GM12874 (cell line): ENCODE measurements around the gene SKAP1.
A peak's percentile ranks its signal among the peaks of the same experiment; 100 is the strongest.

Source experiments
- TF ChIP-seq, protein P1 (sequence below): IDR thresholded peaks from 2 replicates; pipeline ENCODE4 v1.5.1; 2011; ENCODE audit warnings: low read depth, mild to moderate bottlenecking, control low read depth, low read length, moderate library complexity; ENCODE audit not compliant: insufficient read depth

The SKAP1 gene

DNA sequence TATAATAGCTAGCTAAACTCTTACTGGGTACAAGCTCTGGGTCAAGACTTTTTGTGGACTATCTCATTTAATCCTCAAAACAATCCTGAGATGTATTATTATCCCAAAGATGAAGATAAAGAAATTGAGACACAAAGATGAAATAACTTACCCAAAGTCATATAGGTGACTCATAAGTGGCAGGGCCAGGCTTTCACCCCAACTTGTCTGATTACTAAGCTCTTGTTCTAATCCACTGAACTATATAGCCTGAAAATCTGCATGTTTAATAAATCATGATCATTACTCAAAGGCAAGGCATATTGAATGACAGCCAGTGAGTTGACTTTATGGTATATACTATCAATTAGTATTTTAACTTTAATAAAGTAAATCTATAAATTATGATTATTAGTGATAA, 77.4 kb downstream of the SKAP1 start:
- TF ChIP-seq, protein P1, sequence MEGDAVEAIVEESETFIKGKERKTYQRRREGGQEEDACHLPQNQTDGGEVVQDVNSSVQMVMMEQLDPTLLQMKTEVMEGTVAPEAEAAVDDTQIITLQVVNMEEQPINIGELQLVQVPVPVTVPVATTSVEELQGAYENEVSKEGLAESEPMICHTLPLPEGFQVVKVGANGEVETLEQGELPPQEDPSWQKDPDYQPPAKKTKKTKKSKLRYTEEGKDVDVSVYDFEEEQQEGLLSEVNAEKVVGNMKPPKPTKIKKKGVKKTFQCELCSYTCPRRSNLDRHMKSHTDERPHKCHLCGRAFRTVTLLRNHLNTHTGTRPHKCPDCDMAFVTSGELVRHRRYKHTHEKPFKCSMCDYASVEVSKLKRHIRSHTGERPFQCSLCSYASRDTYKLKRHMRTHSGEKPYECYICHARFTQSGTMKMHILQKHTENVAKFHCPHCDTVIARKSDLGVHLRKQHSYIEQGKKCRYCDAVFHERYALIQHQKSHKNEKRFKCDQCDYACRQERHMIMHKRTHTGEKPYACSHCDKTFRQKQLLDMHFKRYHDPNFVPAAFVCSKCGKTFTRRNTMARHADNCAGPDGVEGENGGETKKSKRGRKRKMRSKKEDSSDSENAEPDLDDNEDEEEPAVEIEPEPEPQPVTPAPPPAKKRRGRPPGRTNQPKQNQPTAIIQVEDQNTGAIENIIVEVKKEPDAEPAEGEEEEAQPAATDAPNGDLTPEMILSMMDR: no peak

DNA sequence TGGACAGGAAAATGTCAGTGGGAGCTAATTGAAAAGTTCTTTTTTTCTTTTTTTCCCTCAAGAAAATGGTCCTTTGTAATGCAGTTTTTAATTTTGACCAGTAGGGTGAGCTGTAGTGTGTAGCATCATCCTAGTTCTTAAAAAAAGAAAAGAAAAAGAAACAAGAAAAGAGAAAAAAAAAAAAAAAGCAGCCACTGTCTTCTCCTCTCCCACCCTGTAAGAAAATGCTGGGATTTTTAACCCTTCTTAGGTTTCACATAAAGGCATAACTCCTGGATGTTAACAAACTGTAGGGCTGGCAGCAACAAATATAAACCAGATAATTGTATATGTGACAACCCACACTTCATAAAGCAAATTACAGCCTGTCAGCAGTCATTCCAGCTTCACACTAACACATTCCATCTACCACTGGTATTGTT, 78.1 kb downstream of the SKAP1 start:
- TF ChIP-seq, protein P1: peak; percentile 35

DNA sequence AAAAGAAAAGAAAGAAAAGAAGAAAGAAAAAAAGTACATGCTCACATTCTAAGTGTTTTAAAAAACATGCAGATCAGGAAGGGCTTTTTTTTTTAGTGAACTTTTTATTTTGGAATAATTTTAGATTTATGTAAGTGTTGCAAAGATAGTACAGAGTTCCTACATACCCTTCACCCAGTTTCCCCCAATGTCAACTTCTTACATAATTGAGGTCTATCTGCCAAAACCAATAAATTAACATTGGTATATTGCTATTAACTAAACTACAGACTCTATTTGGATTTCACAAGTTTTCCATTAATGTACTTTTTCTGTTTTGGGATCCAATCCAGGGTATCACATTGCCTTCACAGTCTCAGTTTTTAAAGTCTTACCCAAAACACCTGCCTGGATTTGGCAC, 81.7 kb downstream of the SKAP1 start:
- TF ChIP-seq, protein P1: no peak

DNA sequence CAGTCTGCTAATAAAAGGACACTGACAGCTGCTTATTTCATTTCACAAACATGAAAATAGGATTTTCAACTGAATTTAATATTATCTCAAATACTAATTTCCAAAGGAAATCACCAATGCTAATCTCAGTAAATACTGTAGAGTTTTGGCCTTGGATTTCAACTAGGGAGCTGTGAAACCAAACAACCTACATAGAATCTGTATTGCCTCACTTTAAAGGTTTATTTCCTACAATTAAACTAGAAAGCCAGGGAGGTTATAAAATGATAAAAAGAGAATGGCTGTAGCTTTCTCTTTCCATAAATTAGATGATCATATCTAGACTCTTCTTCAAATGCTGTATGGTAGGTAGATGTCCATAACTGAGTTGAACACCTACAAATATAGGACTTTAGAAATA, 82.8 kb downstream of the SKAP1 start:
- TF ChIP-seq, protein P1: no peak

GRCh38 chr17:48344251-48344650, 85.8 kb downstream of the SKAP1 start:
- TF ChIP-seq, protein P1: no peak

DNA sequence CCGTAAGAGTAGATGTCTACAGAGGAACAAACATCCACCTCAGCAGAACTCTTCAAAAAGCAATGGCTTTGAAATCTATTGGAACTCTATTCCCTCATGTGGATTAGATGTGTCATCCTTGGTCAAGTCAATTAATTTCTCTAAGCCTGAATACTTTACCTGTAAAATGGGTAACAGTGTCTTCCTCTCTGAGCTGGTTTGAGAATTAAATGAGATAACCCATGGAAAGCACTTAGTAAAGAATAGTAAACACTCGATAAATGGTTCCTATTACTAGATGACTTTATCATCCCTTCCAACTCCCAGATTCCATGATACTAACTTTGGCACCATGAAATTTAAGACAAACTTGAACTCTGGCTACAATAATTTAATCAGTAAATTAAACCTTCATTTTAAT, 89.1 kb downstream of the SKAP1 start:
- TF ChIP-seq, protein P1: no peak

GRCh38 chr17:48338720-48339119, 91.3 kb downstream of the SKAP1 start:
- TF ChIP-seq, protein P1: no peak

DNA sequence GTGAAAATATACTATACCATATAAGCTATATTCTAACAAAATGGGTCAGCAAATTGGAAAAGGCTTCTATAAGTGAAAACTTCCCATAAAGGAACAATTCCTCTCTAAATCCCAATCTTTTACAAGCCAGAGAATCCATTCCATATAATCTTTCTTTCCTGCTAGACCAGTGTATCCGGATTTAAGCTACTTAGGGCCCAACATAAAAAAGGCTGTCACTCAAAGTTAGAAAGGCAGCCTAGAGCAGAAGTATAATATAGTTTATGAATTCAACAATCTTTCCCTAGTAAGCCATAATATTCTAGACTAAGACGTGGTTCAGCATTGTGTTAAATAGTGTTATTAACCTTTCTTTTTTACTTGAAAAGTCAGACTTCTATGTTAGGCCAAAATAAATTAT, 93.0 kb downstream of the SKAP1 start:
- TF ChIP-seq, protein P1: no peak
